ENCODE measurements around the gene DIAPH2.

DIAPH2 gene

DNA sequence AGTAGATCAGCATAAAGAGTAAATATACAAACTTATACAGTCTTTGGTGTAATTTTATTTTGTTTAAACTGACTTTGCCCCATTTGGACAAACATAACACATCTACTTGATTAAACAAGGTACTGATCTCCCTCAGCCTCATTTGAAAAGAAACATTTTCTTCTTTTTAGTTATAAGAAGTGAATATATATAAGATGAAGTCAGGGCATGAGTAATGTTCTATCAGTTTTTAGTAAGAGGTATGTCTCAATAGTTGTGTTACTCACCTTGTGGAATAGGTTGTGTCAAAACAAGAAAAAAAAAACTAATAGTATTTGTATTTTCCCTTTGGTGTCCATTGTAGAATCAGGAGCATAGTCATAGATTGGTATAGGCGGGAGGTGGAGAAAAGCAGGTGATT lies 526.4 kb downstream of the DIAPH2 start:
- DNase-seq, result no peak

DNA sequence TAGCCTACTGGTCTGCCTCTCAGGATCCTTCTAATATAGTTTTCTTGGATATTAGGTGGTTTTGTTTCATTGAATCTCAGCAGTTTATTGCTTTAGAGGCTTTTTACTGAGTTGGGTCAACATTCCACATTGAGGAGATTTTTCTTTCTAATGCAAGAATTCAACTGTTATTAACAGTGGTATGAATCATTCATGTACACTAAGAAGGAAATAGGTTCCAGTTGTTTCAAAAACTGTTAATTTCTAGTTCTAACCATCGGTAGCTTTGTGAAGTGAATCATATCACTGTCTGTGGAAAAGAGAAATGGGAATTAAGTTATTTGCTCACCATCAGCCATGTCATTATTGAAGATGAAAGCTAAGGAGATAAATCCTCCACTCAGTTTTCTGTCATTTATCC lies 530.5 kb downstream of the DIAPH2 start:
- no peak for DNase-seq

DNA sequence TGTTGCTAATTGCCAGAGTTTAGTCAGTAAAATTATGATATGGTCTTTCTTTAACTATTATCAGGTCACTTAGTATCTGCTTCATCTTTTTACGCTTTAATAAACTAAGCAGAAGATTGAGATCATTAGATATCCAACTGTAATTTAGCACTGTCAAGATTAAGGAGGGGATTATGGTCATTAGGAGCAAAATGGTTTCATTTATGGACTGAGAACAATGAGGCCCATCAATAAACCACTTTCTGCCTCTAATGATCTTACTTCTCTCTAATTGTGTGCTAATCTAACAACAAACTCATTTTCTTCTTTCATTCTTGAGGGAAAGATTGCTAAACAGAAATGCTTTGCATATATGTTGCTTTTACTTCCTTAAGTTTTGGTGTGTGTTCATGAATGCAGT lies 539.5 kb downstream of the DIAPH2 start:
- DNase-seq, result no peak

GRCh38 chrX:97229318-97229717 lies 544.7 kb downstream of the DIAPH2 start:
- no peak for DNase-seq

DNA sequence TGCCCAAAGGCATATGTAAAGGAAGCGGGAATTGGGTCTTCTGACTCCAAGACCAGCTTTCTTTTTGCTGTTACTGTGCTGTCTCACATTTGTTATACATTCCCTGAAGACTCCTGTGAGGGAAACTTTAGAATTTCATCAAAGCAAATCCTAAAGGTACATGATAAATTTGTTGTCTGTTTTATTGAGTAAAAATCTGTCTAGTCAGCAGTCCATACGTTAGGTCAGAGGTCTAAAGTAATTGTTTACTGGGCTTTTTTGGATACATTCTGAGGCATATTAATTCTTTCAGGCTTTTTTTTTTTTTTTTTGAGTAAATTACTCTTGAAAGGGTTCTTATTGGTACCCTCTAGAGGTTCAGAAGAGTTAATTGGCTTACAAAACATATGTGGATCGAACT lies 546.3 kb downstream of the DIAPH2 start:
- DNase-seq, result no peak

- DNase-seq, result no peak
Observed at GRCh38 chrX:97234471-97235081, 549.9 kb downstream of the DIAPH2 start.

- DNase-seq, result no peak
Observed at GRCh38 chrX:97238632-97239031, 554.0 kb downstream of the DIAPH2 start.

DNA sequence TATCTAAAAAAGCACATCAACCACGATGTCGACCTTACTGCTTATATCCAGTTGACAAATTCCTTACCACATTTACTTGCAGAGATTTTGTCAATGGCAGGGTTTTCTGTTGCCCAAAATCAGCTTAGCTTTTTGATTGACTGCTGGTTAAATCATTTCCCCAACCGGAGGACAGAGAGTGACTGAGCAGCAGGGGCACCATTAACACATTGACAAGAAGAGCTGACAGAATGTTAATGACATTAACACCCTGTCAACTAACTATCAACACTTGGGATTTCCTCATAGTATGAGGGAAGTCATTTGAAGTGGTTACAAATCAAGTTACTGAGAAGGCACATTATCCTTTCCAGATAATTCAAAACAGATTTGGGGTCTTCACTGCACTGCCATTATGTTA lies 567.5 kb downstream of the DIAPH2 start:
- no peak for DNase-seq

GRCh38 chrX:97260679-97261078 lies 576.0 kb downstream of the DIAPH2 start:
- DNase-seq, result no peak

DNA sequence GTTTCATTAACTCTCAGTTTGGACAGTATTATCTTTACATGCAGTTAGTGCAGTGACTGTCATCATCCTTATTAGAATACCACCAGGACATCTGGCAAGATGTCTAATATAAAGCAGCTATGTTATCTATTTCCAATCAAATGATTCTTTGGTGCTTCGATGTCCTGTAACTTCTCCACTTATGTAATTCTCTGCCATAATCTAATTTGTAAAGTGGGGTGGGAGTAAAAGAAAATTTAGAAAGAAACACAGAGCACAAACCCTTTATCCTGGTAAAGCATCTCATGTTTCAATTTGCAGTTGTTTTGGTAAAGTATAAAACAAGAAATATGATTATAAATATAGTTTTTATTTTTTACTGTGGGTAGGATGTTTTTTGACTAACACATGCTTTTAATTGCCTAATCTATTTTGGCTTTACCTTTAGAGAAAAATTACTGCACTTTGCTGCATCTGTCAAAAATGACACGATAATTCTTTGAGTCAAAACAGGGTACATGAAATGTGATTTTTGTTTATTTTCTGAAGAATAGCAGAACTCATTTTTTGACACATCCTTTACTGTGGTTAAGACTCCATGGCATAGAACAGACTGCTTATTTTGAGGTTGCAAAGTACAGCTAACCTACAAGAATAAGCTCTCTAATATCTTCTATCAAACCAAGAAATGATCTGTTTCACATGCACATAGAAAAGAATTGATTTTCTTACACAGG lies 581.9 kb downstream of the DIAPH2 start:
- no peak for DNase-seq

DNA sequence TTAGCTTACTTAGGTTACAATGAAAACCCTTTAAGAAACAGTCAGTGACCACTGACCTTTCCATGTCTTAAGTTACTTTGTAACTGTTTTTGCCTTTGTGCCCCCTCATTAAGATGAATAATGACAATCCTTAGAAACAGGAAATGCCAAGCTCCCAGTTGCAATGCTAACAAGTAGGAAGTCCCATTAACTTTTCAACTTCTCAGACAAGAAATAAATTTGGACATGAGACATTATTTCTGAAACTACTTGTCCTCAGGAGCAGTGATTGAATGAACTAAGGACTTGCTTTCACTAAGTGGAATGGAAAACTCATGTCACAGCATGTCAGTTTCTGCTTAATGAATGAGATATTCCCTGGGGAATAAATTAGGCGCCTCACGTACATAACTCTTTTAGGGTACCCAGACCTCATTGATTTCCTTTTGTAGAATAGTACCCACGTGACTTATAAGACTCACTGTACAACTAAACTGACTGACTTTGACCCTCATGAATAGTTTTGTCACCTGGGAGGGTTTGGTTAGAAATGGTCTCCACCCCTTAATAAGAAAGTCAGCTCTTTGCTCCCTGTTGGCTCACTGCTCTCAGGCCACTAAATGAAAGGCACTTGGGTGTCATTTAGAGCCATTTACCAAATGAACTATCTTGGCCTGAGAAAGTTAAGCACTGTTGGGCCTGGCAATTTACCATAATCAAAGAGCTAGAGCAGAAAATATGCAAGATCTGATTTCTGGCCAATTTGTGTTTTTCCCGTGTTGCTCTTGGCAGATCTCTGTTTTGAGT lies 582.9 kb downstream of the DIAPH2 start:
- no peak for DNase-seq

DNA sequence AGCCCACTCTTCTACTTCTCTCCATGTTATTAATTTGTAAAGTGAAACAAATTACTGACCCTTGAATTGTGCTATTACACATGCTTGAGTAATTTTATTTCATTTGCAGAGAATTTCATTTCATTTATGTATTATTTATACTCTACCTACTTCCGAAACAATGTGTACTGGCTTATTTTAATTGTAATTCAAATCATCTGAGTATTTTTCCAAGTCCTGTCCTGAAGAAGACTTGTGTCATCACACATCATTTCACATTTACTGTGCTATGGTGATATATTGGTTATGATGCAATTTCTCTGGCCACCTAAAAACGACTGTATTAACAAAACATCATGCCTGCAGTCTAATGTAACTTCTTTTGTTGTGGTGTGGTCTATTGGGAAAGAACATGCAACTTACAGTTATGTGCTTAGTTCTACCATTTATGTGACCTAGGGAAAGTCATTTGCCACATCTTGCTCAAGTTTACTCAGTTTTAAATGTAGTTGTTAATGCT lies 583.6 kb downstream of the DIAPH2 start:
- no peak for DNase-seq

GRCh38 chrX:97284531-97284930 lies 599.9 kb downstream of the DIAPH2 start:
- no peak for DNase-seq

- no peak for DNase-seq
Observed at GRCh38 chrX:97290199-97290598, 605.6 kb downstream of the DIAPH2 start.

DNA sequence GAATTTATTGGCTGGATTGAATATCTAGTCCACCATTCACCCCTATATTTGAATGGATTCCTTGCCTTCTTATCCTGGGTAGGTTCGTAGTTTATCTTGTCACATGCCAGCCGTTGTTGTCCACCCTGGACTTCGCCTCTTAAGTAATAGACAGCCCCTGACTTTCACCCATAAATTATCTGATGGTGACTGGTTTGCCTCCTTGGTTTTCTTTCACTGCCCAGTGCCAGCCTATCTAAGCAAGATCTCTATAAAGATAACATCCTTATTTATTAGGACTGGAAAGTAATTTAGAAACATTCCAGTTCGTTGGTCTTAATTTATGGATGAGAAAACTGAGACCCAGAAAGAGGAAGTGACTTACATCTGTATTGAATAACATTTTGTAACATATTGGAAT lies 609.4 kb downstream of the DIAPH2 start:
- no peak for DNase-seq

DNA sequence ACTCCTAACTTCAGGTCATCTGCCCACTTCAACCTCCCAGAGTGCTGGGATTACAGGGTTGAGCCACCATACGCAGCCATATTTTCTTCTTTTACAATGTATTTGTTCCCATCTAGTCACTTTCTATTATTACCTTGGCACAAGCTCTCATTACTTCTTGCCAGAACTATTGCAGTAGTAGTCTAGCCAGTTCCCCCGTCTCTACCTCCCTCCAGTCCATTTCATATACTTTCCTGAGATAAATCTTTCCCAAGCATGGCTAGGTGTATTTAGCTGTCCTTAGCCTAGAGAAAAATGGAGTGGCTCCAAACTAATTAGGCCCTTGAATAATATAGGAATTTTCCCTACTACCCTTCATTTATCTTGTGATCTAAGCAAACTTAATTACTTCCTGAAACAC lies 611.3 kb downstream of the DIAPH2 start:
- DNase-seq, result no peak

- DNase-seq, result no peak
Observed at GRCh38 chrX:97306771-97307470, 622.3 kb downstream of the DIAPH2 start.

- no peak for DNase-seq
Observed at GRCh38 chrX:97308171-97308570, 623.5 kb downstream of the DIAPH2 start.

DNA sequence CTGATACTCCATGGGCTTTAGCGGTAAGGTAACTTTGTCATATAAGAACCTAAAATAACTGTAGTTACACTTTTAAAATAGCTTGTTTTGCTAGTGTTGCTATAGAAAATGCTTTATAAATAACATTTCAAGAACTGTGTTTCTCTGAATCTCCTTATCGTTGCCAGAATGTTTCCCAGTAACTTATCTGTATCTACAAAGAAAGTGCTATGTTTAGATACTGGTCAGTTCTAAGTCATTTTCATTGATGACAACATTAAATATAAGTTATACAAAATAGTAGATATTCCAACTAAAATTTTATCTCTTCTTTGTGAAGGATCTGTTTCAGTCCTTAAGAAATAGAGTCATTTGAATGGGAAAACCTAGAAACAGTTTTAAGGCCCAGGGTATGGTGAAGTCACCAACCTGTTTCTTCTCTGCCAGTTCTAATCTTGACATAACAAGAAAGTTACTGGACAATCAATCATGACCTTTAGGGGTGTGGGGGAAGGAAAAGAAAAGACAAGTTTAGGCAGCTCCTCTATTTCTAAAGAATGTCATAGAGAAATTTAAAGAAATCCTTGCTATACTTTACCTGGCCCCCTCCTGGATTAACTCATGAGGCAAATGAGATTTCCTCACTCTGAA lies 625.0 kb downstream of the DIAPH2 start:
- no peak for DNase-seq

GRCh38 chrX:97310373-97310772 lies 625.7 kb downstream of the DIAPH2 start:
- no peak for DNase-seq

- DNase-seq, result no peak
Observed at GRCh38 chrX:97311066-97311778, 626.6 kb downstream of the DIAPH2 start.

GRCh38 chrX:97314345-97314744 lies 629.7 kb downstream of the DIAPH2 start:
- DNase-seq, result no peak

All from activated effector memory CD4-positive, alpha-beta T cell treated with Interleukin-2 at 50 U/mL for 16 hours (primary cell).